Cardiac fibroblast (primary cell): Measurements from ENCODE around the gene SP110.

Experiments
- DNase-seq, 2 donors: peaks; one replicate each; pipeline versions ENCODE4 v3.0.0 to v3.0.0-alpha.2; 2010; ENCODE audit warnings: low read depth in 2 of 2
- H3K4me3 ChIP-seq, 2 donors: replicated peaks in 1 of 2; 1 replicate in 1 of 2; 2 replicates in 1 of 2; pipeline ENCODE4 v1.5.1; 2011; ENCODE audit warnings: low read depth in 2 of 2, low read length in 2 of 2, mild to moderate bottlenecking in 2 of 2, moderate library complexity in 1 of 2
- TF ChIP-seq, protein P1 (sequence below): IDR thresholded peaks from one replicate; pipeline ENCODE4 v1.5.1; 2011; ENCODE audit warnings: low read depth, mild to moderate bottlenecking, low read length, inconsistent platforms

SP110 gene

DNA sequence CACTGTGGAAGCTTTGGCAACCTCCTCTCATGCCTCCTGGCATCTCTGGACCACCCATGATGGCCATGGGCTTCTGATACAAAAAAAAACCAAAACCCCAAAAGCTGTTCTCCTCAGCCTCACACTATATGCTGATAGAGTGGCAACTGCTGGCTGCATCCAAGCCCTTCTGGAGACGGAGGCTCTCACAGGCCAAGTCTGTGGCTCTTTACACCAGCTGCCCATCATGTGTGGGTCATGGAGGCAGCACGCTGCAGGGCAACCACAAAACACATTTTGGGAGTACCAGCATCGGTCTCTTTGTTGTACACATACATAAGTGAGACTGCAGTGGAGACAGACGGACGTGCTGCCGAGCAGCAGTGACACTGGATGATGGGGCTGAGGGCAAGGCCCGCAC lies 45.3 kb downstream of the SP110 start:
- no peak overlapping the region for H3K4me3 ChIP-seq
- TF ChIP-seq, protein P1, sequence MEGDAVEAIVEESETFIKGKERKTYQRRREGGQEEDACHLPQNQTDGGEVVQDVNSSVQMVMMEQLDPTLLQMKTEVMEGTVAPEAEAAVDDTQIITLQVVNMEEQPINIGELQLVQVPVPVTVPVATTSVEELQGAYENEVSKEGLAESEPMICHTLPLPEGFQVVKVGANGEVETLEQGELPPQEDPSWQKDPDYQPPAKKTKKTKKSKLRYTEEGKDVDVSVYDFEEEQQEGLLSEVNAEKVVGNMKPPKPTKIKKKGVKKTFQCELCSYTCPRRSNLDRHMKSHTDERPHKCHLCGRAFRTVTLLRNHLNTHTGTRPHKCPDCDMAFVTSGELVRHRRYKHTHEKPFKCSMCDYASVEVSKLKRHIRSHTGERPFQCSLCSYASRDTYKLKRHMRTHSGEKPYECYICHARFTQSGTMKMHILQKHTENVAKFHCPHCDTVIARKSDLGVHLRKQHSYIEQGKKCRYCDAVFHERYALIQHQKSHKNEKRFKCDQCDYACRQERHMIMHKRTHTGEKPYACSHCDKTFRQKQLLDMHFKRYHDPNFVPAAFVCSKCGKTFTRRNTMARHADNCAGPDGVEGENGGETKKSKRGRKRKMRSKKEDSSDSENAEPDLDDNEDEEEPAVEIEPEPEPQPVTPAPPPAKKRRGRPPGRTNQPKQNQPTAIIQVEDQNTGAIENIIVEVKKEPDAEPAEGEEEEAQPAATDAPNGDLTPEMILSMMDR = no peak
- no peak for DNase-seq

DNA sequence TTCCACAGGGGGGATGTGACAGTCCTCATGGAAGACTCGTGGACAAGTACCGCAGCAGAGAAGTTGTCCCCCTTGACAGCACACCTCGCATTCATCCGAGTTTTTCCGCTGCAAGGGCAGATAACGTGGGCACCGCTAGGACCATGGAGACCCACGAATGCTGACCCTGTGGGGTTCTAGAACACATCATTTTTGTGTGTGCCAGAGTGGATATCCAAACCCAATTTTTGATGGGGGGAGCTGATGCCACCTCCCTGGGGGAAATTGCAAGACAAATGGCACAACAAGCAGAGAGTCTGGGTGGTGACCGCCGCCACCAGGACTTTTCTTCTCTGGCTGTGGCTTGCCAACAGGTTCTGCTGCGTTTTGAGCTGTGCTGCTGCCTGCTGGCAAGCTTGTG lies 46.9 kb downstream of the SP110 start:
- no peak for DNase-seq
- TF ChIP-seq, protein P1 = no peak
- no peak overlapping the region for H3K4me3 ChIP-seq

DNA sequence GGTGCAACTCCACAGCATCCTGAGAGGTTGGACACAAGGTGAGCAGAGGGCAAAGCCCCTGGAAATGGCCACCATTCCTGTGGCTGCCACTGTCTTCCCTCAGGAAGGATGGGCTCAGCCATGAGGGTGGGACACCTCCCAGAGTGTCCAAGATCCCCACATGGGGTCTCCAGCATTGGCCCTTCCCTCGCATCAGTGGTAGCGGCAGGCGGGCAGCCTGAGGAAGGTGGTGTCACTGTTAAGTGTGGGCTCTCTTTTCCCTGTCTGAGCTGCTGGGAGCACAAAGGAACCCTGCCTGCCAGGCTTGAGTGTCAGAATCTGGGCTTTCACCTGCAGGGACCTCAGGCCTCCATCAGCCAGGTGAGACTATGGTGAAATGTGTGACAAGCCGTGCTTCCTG lies 47.6 kb downstream of the SP110 start:
- TF ChIP-seq, protein P1 = no peak
- H3K4me3 ChIP-seq = no peak overlapping the region
- no peak for DNase-seq

DNA sequence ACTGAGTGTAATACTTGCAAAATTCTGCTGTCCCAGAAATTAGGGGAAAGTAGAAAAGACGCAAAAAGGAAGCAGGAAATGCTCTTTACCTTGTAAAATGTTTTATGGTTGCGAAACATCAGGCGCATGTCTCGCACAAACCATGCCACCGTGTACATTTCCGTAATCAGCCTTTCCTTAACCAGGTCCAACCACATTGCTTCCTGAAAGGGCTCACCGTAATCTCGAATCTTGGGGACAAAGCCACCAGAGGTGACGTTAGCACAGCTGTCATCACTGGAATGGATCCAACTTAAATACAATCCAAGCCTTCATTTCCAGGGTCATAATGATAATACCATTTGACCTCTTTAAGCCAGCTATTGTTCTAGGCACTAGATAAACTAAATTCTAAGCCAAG lies 49.3 kb downstream of the SP110 start:
- peak; percentile 24 to 49 for DNase-seq
- no peak overlapping the region for H3K4me3 ChIP-seq
- TF ChIP-seq, protein P1 = no peak

DNA sequence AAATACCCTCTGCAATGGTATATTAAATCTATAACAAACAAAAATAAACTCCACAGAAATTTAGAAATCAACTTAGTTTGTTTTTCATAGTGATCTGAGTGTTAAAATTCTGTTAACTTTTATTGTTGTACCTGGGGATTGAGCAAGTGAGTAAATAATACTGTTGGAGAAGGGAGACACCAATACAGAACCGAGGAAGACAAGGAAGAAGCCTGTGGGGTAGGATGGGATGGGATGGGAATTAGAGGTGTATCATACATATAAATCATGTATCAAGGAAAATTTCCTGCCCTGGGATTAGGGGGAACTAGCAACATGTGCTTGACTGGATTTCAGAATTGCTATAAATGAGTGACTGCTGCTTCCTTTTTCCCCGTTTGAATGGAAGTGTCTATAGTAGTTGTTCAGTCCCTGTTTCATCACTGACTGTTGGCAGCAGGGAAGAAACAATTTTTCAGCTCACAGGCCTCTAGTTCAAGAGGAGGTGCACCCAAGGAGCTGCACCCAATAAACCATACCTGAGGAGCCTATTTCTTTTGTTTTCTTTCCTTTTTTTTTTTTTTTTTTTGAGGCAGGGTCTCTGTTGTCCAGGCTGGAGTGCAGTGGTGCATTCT lies 53.1 kb downstream of the SP110 start:
- no peak for DNase-seq
- no peak overlapping the region for H3K4me3 ChIP-seq
- TF ChIP-seq, protein P1 = no peak

DNA sequence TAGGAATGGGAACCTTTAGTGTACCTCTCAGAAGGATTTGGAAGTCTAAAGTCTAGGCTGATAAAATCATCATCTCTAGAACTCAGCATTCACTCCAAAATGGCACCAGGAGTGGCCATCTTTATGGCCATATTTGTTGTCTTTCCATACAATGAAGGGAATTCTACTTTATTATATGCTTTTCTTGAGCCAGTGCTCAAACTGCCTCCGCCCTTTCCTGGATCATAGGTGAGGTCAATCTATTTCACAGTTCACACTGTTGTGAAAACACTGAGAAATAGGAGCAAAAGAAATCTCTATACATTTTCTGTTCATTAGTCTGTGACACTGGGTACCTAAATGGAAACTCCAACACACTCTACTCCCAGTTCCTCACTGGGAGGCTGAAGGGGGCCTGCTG lies 55.6 kb downstream of the SP110 start:
- DNase-seq = no peak
- TF ChIP-seq, protein P1 = no peak
- H3K4me3 ChIP-seq = no peak overlapping the region

DNA sequence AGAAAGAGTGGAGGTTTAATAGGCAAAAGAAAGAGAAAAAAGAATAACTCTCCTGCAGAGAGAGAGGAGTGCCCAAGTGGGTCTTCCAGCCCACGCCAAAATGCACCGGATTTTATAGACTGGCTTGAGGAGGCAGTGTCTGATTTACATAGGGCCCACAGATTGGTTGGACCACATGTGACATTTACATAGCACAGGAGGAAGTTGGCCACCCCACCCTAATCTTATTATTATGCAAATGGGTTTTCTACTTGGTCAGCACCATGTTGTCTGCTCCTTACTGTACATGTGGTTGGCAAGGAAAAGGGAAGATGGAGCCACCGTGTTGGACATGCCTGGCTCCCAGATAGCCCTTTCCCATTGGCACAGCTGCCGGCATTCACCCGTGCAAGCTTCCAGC lies 56.8 kb downstream of the SP110 start:
- no peak for DNase-seq

More for the DNA sequence above, 56.8 kb downstream of the SP110 start:
- TF ChIP-seq, protein P1 = no peak
- no peak overlapping the region for H3K4me3 ChIP-seq
